ENCODE data around the gene HDDC3. TPM values are rescaled to one million over a fixed set of nuclear protein-coding genes. Genes with fewer than 3 reads are reported as not detected.

Gene HDDC3
- total RNA-seq, 5 donors from 2014 or later (not counting 1 experiment from before 2014, with no cell fraction given): 14.4 to 28.6 (median 26.2) TPM

DNA sequence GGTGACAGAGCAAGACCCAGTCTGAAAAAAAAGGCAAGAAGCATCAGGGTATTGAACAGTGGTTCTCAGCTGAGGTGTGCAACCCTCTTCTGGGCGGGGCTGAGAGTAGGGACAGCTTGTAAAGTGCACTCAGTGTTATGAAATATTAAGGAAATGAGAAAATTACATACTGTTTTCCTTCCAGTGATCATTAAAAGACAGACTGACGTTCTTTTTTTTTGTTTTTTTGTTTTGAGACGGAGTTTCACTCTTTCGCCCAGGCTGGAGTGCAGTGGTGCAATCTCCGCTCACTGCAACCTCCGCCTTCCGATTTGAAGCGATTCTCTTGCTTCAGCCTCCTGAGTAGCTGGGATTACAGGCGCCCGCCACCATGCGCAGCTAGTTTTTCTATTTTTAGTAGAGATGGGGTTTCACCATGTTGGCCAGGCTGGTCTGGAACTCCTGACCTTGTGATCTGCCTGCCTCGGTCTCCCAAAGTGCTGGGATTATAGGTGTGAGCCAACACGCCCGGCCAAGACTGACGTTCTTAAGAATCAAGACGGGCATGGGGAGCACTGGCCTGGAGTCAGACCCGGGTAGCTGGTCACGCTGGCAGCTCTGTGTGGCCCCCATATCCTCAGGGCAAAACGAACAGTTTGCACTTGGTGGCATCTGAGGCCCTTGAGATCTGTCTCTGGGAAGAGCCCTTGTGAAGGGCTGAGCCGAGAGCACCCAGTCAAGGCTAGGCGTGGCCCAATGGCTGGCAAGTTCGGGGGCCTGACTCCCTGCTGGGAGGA, 17.9 kb downstream of the HDDC3 start:
- H3K27me3 Mint-ChIP-seq: no peaks in the 10 kb centered on the region
- H3K36me3 Mint-ChIP-seq: peaks cover 60% of the 10 kb centered on the region
- ChIA-PET CTCF (interaction anchor here in 1 of 2 donors (1.0 kb wide), 1 partner anchor 84 kb away, joined by 4 read pairs; no protein-coding TSS in a partner anchor), POLR2A (no interaction called here)
- no peak for DNase-seq
- no peak overlapping the region for H3K4me3 ChIP-seq (ENCODE audit: control insufficient read depth in 1 of 2, extremely low read depth in 1 of 2, low read length in 1 of 2)
- H3K4me1 ChIP-seq (ENCODE audit: control insufficient read depth in 1 of 2, extremely low read depth in 1 of 2, insufficient read depth in 2 of 2, low read length in 2 of 2): no peaks in the 10 kb centered on the region
- peaks cover 34 to 94% of the 10 kb centered on the region in 2 donors for H3K36me3 ChIP-seq (ENCODE audit: control insufficient read depth in 2 of 2, extremely low read depth in 1 of 2, insufficient read depth in 1 of 2, low read length in 1 of 2)
- no peaks in the 10 kb centered on the region for H3K9me3 Mint-ChIP-seq
- no peak overlapping the region for H3K4me3 Mint-ChIP-seq
- H3K4me1 Mint-ChIP-seq: no peaks in the 10 kb centered on the region
- H3K27ac ChIP-seq (ENCODE audit: low read length): no peak overlapping the region
- ATAC-seq (replicated peaks in 1 of 4): no peak
- no peaks in the 10 kb centered on the region for H3K27me3 ChIP-seq (replicated peaks in 1 of 2; ENCODE audit: control insufficient read depth in 2 of 2, extremely low read depth in 1 of 2, insufficient read depth in 2 of 2, low read length in 1 of 2)
- no peak overlapping the region for H3K27ac Mint-ChIP-seq
- WGBS (ENCODE audit: insufficient coverage): 98% methylated on average over 15 of the region's 22 CpGs
- no peaks in the 10 kb centered on the region for H3K9me3 ChIP-seq

DNA sequence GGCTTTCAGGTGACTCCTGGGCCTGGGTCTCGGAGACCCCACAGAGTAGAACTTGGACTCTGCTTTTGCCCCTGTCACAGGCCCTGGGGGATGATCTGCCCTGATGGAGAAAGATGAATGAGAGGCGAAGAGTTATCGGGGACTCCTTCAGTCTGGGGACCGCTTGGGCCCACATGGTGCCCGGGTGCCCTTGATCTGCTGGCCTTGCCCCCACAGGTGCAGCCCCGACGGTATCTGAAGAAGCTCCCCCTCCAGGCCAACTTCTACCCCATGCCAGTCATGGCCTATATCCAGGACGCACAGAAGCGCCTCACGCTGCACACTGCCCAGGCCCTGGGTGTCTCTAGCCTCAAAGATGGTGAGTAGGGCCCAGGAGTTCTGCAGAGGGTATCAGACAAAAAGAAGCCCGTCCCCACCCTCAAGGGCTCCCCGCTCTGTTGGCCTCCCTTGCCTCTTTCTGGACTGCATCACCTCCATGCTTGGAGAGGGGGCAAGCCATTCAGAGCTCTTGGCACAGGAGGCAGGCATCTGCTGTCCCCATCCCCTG, 18.9 kb downstream of the HDDC3 start:
- no peaks in the 10 kb centered on the region for H3K9me3 ChIP-seq
- no peaks in the 10 kb centered on the region for H3K9me3 Mint-ChIP-seq
- H3K4me3 ChIP-seq (ENCODE audit: control insufficient read depth in 1 of 2, extremely low read depth in 1 of 2, low read length in 1 of 2): no peak overlapping the region
- ChIA-PET CTCF (interaction anchor here (0.6 to 1.0 kb wide), 2 partner anchors 44 to 83 kb away, joined by 4 to 5 read pairs; no protein-coding TSS in a partner anchor), POLR2A (no interaction called here)
- 89% methylated on average over 3 of the region's 12 CpGs for WGBS (ENCODE audit: insufficient coverage)
- H3K4me3 Mint-ChIP-seq: no peak overlapping the region
- ATAC-seq (replicated peaks in 1 of 4) (no peak), DNase-seq (no peak)
- H3K36me3 Mint-ChIP-seq: peaks cover 54% of the 10 kb centered on the region
- no peak overlapping the region for H3K27ac Mint-ChIP-seq
- H3K36me3 ChIP-seq (ENCODE audit: control insufficient read depth in 2 of 2, extremely low read depth in 1 of 2, insufficient read depth in 1 of 2, low read length in 1 of 2): peaks cover 36 to 92% of the 10 kb centered on the region in 2 donors
- H3K27me3 Mint-ChIP-seq: no peaks in the 10 kb centered on the region
- H3K4me1 Mint-ChIP-seq: no peaks in the 10 kb centered on the region
- no peak overlapping the region for H3K27ac ChIP-seq (ENCODE audit: low read length)
- H3K4me1 ChIP-seq (ENCODE audit: control insufficient read depth in 1 of 2, extremely low read depth in 1 of 2, insufficient read depth in 2 of 2, low read length in 2 of 2): no peaks in the 10 kb centered on the region
- no peaks in the 10 kb centered on the region for H3K27me3 ChIP-seq (replicated peaks in 1 of 2; ENCODE audit: control insufficient read depth in 2 of 2, extremely low read depth in 1 of 2, insufficient read depth in 2 of 2, low read length in 1 of 2)

DNA sequence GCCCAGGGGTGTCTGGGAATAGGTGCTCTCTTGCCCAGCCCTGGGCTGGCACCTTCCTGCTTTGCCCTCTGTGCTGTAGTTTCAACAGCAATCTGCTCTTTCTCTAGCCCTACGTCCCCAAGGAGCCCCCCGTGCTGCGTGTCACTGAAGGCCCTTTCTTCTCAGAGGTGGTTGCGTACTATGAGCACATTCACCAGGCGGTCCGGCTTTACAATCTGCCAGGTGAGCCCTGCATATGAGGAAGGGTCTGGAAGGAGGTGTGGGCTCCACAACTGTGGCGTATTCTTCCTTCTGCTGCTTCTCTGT, 19.6 kb downstream of the HDDC3 start:
- POLR2A ChIA-PET: no interaction called here
- DNase-seq (no peak), ATAC-seq (replicated peaks in 1 of 4) (no peak)
- Mint-ChIP-seq H3K9me3 (no peaks in the 10 kb centered on the region), H3K27ac (no peak overlapping the region), H3K4me3 (no peak overlapping the region), H3K4me1 (no peaks in the 10 kb centered on the region), H3K36me3 (peaks cover 50% of the 10 kb centered on the region), H3K27me3 (no peaks in the 10 kb centered on the region)
- H3K9me3 ChIP-seq: no peaks in the 10 kb centered on the region
- H3K36me3 ChIP-seq (ENCODE audit: control insufficient read depth in 2 of 2, extremely low read depth in 1 of 2, insufficient read depth in 1 of 2, low read length in 1 of 2): peaks cover 36 to 91% of the 10 kb centered on the region in 2 donors
- H3K4me3 ChIP-seq (ENCODE audit: control insufficient read depth in 1 of 2, extremely low read depth in 1 of 2, low read length in 1 of 2): no peak overlapping the region
- no peak overlapping the region for H3K27ac ChIP-seq (ENCODE audit: low read length)
- H3K4me1 ChIP-seq (ENCODE audit: control insufficient read depth in 1 of 2, extremely low read depth in 1 of 2, insufficient read depth in 2 of 2, low read length in 2 of 2): no peaks in the 10 kb centered on the region
- CTCF ChIA-PET: interaction anchor here in 1 of 2 donors (0.5 kb wide), 1 partner anchor 16 kb away, joined by 3 read pairs; no protein-coding TSS in a partner anchor
- WGBS (ENCODE audit: insufficient coverage): 100% methylated on average over 6 of the region's 7 CpGs
- no peaks in the 10 kb centered on the region for H3K27me3 ChIP-seq (replicated peaks in 1 of 2; ENCODE audit: control insufficient read depth in 2 of 2, extremely low read depth in 1 of 2, insufficient read depth in 2 of 2, low read length in 1 of 2)

DNA sequence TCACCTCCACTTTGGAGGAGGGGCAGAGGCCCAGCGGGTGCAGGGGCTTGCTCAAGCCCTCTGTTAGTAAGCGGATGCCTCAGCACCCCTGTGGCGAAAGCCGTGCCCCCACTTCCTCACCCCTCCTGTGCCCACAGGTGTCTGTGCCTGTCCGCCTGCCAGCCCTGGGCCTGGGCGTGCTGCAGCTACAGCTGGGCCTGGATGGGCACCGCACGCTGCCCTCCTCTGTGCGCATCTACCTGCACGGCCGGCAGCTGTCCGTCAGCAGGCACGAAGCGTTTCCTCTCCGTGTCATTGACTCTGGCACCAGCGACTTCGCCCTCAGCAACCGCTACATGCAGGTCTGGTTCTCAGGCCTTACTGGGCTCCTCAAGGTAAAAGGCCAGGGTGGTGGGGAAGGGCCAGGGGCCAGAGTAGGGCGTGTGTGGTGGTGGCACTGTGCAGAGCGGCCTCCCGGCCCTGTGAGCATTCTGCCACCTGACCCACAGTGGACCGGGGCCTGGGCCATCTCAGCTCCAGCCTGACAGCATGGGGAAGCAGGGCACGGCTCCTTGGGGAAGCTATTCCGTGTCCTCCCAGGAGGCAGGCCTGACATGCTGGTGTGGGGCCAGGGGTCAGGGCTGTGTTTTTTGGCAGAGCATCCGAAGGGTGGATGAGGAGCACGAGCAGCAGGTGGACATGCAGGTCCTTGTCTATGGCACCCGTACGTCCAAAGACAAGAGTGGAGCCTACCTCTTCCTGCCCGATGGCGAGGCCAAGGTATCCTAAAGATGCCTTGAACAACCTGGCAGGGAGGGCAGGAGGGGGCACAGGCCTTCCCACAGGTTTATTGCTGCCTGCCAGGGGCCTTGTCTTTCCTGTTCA, 20.2 kb downstream of the HDDC3 start:
- H3K4me1 Mint-ChIP-seq: no peaks in the 10 kb centered on the region
- CTCF ChIA-PET: interaction anchor here in 1 of 2 donors (0.5 kb wide), 1 partner anchor 16 kb away, joined by 3 read pairs; no protein-coding TSS in a partner anchor
- no peaks in the 10 kb centered on the region for H3K9me3 Mint-ChIP-seq
- Histone ChIP-seq H3K9me3 (no peaks in the 10 kb centered on the region), H3K36me3 (ENCODE audit: control insufficient read depth in 2 of 2, extremely low read depth in 1 of 2, insufficient read depth in 1 of 2, low read length in 1 of 2) (peaks cover 40 to 91% of the 10 kb centered on the region in 2 donors), H3K4me1 (ENCODE audit: control insufficient read depth in 1 of 2, extremely low read depth in 1 of 2, insufficient read depth in 2 of 2, low read length in 2 of 2) (no peaks in the 10 kb centered on the region), H3K27ac (ENCODE audit: low read length) (no peak overlapping the region), H3K4me3 (ENCODE audit: control insufficient read depth in 1 of 2, extremely low read depth in 1 of 2, low read length in 1 of 2) (no peak overlapping the region), H3K27me3 (replicated peaks in 1 of 2; ENCODE audit: control insufficient read depth in 2 of 2, extremely low read depth in 1 of 2, insufficient read depth in 2 of 2, low read length in 1 of 2) (no peaks in the 10 kb centered on the region)
- DNase-seq: no peak
- POLR2A ChIA-PET: no interaction called here
- no peak for ATAC-seq (replicated peaks in 1 of 4)
- H3K36me3 Mint-ChIP-seq: peaks cover 50% of the 10 kb centered on the region
- no peak overlapping the region for H3K4me3 Mint-ChIP-seq
- 96% methylated on average over 27 of the region's 30 CpGs for WGBS (ENCODE audit: insufficient coverage)
- H3K27me3 Mint-ChIP-seq: no peaks in the 10 kb centered on the region
- no peak overlapping the region for H3K27ac Mint-ChIP-seq

DNA sequence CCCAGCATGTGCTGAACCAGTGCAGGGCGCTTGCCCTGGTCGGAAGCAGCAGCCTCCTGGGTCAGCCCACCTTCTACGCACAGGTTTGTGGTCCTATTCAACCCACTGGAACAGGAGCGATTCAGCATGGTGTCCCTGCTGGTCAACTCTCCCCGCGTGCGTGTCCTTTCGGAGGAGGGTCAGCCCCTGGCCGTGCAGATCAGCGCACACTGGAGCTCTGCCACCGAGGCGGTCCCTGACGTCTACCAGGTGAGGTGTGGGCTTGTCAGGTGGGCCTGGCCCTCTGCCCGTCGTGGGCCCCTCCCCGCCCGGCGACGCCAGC, 21.1 kb downstream of the HDDC3 start:
- ChIA-PET CTCF (no interaction called here), POLR2A (interaction anchor here in 1 of 2 donors (0.5 kb wide), 1 partner anchor 35 kb away, joined by 5 read pairs; no protein-coding TSS in a partner anchor)
- Histone ChIP-seq H3K9me3 (no peaks in the 10 kb centered on the region), H3K4me3 (ENCODE audit: control insufficient read depth in 1 of 2, extremely low read depth in 1 of 2, low read length in 1 of 2) (no peak overlapping the region), H3K4me1 (ENCODE audit: control insufficient read depth in 1 of 2, extremely low read depth in 1 of 2, insufficient read depth in 2 of 2, low read length in 2 of 2) (no peaks in the 10 kb centered on the region), H3K27ac (ENCODE audit: low read length) (no peak overlapping the region), H3K36me3 (ENCODE audit: control insufficient read depth in 2 of 2, extremely low read depth in 1 of 2, insufficient read depth in 1 of 2, low read length in 1 of 2) (peaks cover 44 to 91% of the 10 kb centered on the region in 2 donors), H3K27me3 (replicated peaks in 1 of 2; ENCODE audit: control insufficient read depth in 2 of 2, extremely low read depth in 1 of 2, insufficient read depth in 2 of 2, low read length in 1 of 2) (no peaks in the 10 kb centered on the region)
- peaks cover 46% of the 10 kb centered on the region for H3K36me3 Mint-ChIP-seq
- no peaks in the 10 kb centered on the region for H3K4me1 Mint-ChIP-seq
- H3K27me3 Mint-ChIP-seq: no peaks in the 10 kb centered on the region
- 96% methylated on average over 11 of the region's 19 CpGs for WGBS (ENCODE audit: insufficient coverage)
- DNase-seq (no peak), ATAC-seq (replicated peaks in 1 of 4) (no peak)
- no peak overlapping the region for H3K4me3 Mint-ChIP-seq
- no peaks in the 10 kb centered on the region for H3K9me3 Mint-ChIP-seq
- no peak overlapping the region for H3K27ac Mint-ChIP-seq

DNA sequence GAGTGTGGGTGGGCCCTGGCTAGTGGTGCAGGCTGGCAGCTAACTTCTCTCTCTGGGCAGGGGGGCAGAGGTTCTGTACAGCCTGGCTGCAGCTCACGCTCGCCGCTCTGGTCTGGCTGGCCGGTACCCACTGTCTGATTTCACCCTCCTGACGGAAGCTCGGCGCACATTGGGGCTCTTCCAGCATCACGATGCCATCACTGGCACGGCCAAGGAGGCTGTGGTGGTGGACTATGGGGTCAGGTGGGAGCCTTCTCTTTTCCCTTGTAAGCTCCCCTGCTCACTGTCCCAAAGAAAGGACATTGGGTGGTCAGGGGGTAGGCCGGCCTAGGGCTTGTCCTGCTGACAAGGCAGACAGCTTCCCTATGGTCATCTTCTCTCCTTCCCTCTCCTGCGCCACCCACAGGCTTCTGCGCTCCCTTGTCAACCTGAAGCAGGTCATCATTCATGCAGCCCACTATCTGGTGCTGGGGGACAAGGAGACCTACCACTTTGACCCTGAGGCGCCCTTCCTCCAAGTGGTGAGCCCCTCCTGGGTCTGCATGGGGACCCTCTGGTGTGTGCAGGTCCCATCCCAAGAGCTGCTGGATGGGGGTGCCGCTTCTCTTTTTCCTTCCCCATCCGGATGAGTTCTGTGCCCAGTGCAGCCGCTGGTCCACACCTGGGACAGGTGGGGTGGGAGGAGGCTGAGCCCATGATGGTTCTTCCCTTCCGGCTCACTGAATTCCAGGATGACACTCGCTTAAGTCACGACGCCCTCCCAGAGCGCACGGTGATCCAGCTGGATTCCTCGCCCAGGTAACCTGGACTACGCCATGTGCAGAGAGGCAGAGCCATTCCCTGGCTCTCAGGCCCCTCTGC, 21.7 kb downstream of the HDDC3 start:
- no peak overlapping the region for H3K27ac Mint-ChIP-seq
- Histone ChIP-seq H3K27me3 (replicated peaks in 1 of 2; ENCODE audit: control insufficient read depth in 2 of 2, extremely low read depth in 1 of 2, insufficient read depth in 2 of 2, low read length in 1 of 2) (no peaks in the 10 kb centered on the region), H3K27ac (ENCODE audit: low read length) (no peak overlapping the region), H3K36me3 (ENCODE audit: control insufficient read depth in 2 of 2, extremely low read depth in 1 of 2, insufficient read depth in 1 of 2, low read length in 1 of 2) (peaks cover 48 to 92% of the 10 kb centered on the region in 2 donors), H3K4me3 (ENCODE audit: control insufficient read depth in 1 of 2, extremely low read depth in 1 of 2, low read length in 1 of 2) (no peak overlapping the region), H3K4me1 (ENCODE audit: control insufficient read depth in 1 of 2, extremely low read depth in 1 of 2, insufficient read depth in 2 of 2, low read length in 2 of 2) (no peaks in the 10 kb centered on the region), H3K9me3 (no peaks in the 10 kb centered on the region)
- H3K36me3 Mint-ChIP-seq: peaks cover 48% of the 10 kb centered on the region
- H3K27me3 Mint-ChIP-seq: no peaks in the 10 kb centered on the region
- no peaks in the 10 kb centered on the region for H3K9me3 Mint-ChIP-seq
- DNase-seq: no peak
- peaks cover 0 to 3% (median under 1%) of the 10 kb centered on the region in 3 donors for H3K4me1 Mint-ChIP-seq
- ChIA-PET POLR2A (interaction anchor here (0.5 to 0.6 kb wide), 2 partner anchors 36 to 76 kb away, joined by 3 to 5 read pairs; no protein-coding TSS in a partner anchor), CTCF (no interaction called here)
- no peak for ATAC-seq (replicated peaks in 1 of 4)
- no peak overlapping the region for H3K4me3 Mint-ChIP-seq
- 97% methylated on average over 15 of the region's 24 CpGs for WGBS (ENCODE audit: insufficient coverage)

All from T-cell (primary cell).